ENCODE data around the gene MAP3K12. TPM values are rescaled to one million over a fixed set of nuclear protein-coding genes. Genes with fewer than 3 reads are reported as not detected.
A peak's percentile ranks its signal among the peaks of the same experiment; 100 is the strongest.

Gene MAP3K12
- total and polyA plus RNA-seq, 2 donors = 17.3 to 27.4 TPM

- no peak for DNase-seq (ENCODE audit: extremely low spot score)
- H3K4me3 ChIP-seq (ENCODE audit: low read depth, low read length) = no peak overlapping the region
- no peak overlapping the region for H3K27ac ChIP-seq (ENCODE audit: low read depth)
- no peaks in the 10 kb centered on the region for H3K4me1 ChIP-seq (ENCODE audit: insufficient read depth)
- no peaks in the 10 kb centered on the region for H3K36me3 ChIP-seq (ENCODE audit: insufficient read depth)
- 85% methylated on average over 10 of the region's 10 CpGs for WGBS
These were observed 5.8 kb upstream of the MAP3K12 start for GRCh38 chr12:53505086-53505485.

DNA sequence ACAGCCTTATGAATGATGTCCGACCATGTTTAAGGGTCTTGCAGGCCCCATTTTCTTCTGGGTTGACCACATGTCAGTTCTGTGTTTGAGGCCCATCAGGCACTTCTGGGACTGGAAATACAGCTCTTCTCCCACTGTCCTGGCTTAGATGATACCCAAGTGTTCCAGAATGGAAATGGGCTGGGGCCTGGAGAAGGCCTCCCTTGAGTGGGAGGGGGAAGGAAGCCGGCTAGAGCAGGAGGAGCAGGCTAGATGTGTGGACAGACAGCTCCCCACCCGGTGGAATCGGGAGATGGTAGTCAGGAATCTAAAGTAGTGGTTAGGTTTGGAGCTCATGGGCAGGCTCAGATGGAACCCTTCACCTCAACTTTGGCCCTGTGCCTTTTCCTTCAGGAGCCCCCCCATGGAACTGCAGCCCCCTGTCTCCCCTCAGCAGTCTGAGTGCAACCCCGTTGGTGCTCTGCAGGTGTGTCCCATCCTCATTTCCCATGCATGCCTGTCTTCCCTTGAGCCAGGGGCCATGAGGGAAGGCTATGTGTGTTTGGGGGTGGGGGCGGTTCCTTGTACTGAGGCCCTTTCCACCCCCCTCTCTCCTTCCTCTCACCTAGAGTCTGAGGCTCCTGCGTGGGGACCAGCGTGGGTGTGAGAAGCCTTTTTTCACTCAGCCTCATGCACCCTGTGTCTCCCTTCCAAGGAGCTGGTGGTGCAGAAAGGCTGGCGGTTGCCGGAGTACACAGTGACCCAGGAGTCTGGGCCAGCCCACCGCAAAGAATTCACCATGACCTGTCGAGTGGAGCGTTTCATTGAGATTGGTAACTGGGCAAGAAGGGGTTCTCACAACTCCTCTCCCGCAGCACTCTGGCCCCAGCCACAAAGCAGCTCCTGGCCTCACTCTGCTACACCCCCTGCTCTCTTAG is 5.0 kb upstream of the MAP3K12 start:
- Histone ChIP-seq H3K27ac (ENCODE audit: low read depth) (no peak overlapping the region), H3K4me3 (ENCODE audit: low read depth, low read length) (no peak overlapping the region), H3K4me1 (ENCODE audit: insufficient read depth) (no peaks in the 10 kb centered on the region), H3K36me3 (ENCODE audit: insufficient read depth) (no peaks in the 10 kb centered on the region)
- no peak for DNase-seq (ENCODE audit: extremely low spot score)
- WGBS = 78% methylated on average over 14 of the region's 14 CpGs

- DNase-seq (ENCODE audit: extremely low spot score) = no peak
- 85% methylated on average over 10 of the region's 10 CpGs for WGBS
These were observed 3.9 kb upstream of the MAP3K12 start for GRCh38 chr12:53502983-53503728.

DNA sequence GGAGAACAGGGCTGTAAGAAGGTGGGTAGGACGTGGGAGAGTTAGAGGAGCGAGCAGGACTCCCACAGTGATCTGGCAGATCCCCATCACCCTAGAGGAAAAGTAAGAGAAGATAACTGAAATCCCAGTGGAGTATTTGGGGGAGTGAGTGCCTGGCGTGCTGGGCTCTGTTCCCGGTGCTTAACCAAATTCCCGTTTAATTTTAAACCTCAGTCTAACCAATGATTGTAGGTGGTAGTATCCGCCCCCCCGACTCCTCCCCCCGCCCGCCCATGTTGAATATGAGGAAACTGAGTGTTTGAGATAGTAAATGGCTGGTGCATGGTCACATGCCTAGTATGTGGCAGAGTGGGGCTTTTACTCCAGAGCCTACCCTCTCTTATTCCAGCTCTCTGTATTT is 3.1 kb upstream of the MAP3K12 start:
- Histone ChIP-seq H3K27ac (ENCODE audit: low read depth) (no peak overlapping the region), H3K4me3 (ENCODE audit: low read depth, low read length) (no peak overlapping the region), H3K36me3 (ENCODE audit: insufficient read depth) (no peaks in the 10 kb centered on the region), H3K4me1 (ENCODE audit: insufficient read depth) (no peaks in the 10 kb centered on the region)
- no peak for DNase-seq (ENCODE audit: extremely low spot score)
- WGBS = 66% methylated on average over 9 of the region's 9 CpGs

More at GRCh38 chr12:53502983-53503728, 3.9 kb upstream of the MAP3K12 start:
- Histone ChIP-seq H3K4me1 (ENCODE audit: insufficient read depth) (no peaks in the 10 kb centered on the region), H3K36me3 (ENCODE audit: insufficient read depth) (no peaks in the 10 kb centered on the region), H3K4me3 (ENCODE audit: low read depth, low read length) (no peak overlapping the region), H3K27ac (ENCODE audit: low read depth) (no peak overlapping the region)

GRCh38 chr12:53501615-53502181 is 2.4 kb upstream of the MAP3K12 start:
- H3K27ac ChIP-seq (ENCODE audit: low read depth) = no peak overlapping the region
- no peaks in the 10 kb centered on the region for H3K4me1 ChIP-seq (ENCODE audit: insufficient read depth)
- no peak for DNase-seq (ENCODE audit: extremely low spot score)
- 71% methylated on average over 10 of the region's 10 CpGs for WGBS
- H3K4me3 ChIP-seq (ENCODE audit: low read depth, low read length) = peak overlapping the region; percentile 44
- H3K36me3 ChIP-seq (ENCODE audit: insufficient read depth) = no peaks in the 10 kb centered on the region

- under 1% methylated on average over 74 of the region's 74 CpGs for WGBS
- peak; percentile 100 for DNase-seq (ENCODE audit: extremely low spot score)
- no peaks in the 10 kb centered on the region for H3K36me3 ChIP-seq (ENCODE audit: insufficient read depth)
- peak within 1 kb of the TSS; percentile 96 for H3K27ac ChIP-seq (ENCODE audit: low read depth)
- H3K4me1 ChIP-seq (ENCODE audit: insufficient read depth) = no peaks in the 10 kb centered on the region
- peak within 1 kb of the TSS; percentile 54 for H3K4me3 ChIP-seq (ENCODE audit: low read depth, low read length)
These were observed 1.7 kb upstream of the MAP3K12 start, which contains the start of gene TARBP2 for GRCh38 chr12:53500776-53501614. TSS of gene TARBP2 (plus strand) at chr12:53501283. CDS start at chr12:53501409, 126 bp downstream.

DNA sequence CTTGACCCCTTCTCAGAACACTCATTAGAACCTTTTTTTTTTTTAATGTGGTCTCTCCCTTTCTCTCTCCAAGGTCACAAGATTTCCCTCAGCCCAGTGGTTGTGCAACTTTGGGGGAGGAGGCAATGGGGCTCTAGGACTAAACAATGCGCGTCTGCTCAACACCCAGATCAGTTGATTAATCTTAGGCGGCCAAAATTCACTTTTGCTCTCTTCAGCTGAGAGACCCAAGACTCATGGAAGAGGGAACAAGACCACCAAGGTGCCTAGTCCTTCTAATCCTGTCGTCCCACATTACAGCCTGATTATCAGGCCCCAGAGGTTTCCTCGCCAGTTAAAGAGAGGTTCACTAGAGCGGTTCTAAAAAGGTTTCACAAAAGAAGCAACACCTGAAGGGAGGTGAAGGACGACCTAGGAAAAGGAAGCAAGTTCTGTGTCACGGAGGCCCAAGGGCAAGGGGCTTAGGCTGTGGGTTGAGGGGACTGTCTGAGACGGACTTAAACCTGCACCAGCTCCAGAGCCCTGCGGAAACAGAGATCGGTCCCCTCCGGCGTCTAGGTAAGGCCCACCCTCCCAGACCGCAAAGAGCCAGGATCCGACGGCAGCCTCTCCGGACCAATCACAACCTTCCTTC is 1.0 kb upstream of the MAP3K12 start:
- WGBS = 3% methylated on average over 17 of the region's 17 CpGs
- Histone ChIP-seq H3K36me3 (ENCODE audit: insufficient read depth) (no peaks in the 10 kb centered on the region), H3K27ac (ENCODE audit: low read depth) (peak overlapping the region; percentile 94), H3K4me1 (ENCODE audit: insufficient read depth) (no peaks in the 10 kb centered on the region), H3K4me3 (ENCODE audit: low read depth, low read length) (peak overlapping the region; percentile 54)
- DNase-seq (ENCODE audit: extremely low spot score) = no peak

DNA sequence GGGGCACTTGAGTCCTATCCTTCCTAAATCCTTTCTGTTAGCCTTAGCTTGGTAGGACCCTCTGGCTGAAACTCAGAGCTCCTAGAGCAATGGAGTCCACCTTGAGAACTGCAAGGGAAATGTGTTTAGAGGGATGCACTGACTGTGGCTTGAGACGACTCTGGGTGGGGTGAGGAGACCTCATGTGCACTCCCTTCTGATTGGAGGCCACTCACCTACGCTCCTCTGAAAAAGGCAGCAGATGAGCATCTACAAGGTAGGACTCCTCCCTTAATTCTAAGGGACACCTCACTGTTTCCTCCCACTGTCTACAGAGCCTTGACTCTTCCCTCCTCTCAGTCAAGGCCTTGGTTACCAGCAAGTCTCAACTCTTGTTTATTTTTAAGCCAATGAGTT is 1.0 kb downstream of the MAP3K12 start:
- DNase-seq (ENCODE audit: extremely low spot score) = no peak
- H3K4me1 ChIP-seq (ENCODE audit: insufficient read depth) = no peaks in the 10 kb centered on the region
- no peaks in the 10 kb centered on the region for H3K36me3 ChIP-seq (ENCODE audit: insufficient read depth)
- no peak overlapping the region for H3K27ac ChIP-seq (ENCODE audit: low read depth)
- H3K4me3 ChIP-seq (ENCODE audit: low read depth, low read length) = no peak overlapping the region
- 74% methylated on average over 2 of the region's 2 CpGs for WGBS

DNA sequence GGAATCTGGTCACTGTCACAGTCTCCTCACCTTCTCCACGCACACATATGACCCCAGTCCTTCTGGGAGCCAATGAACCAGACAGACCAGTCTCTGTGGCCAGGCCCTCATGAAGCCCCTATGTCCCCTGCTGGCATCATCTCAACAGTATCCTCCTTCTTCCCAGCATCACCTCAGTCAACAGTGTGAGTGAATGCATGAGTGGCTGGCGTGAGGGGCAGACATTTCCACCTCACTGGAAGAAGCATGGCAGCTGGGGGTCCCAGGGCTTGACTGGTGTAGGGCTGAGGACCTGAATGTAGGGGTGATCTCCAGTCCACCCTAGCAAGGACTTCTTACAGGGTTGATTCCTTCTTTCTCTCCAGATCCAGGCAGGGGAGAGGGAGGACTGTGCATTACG is 1.8 kb downstream of the MAP3K12 start:
- no peak for DNase-seq (ENCODE audit: extremely low spot score)
- Histone ChIP-seq H3K27ac (ENCODE audit: low read depth) (no peak overlapping the region), H3K36me3 (ENCODE audit: insufficient read depth) (no peaks in the 10 kb centered on the region), H3K4me3 (ENCODE audit: low read depth, low read length) (no peak overlapping the region), H3K4me1 (ENCODE audit: insufficient read depth) (no peaks in the 10 kb centered on the region)
- WGBS = 91% methylated on average over 3 of the region's 3 CpGs

GRCh38 chr12:53496752-53497032 is 2.6 kb downstream of the MAP3K12 start:
- Histone ChIP-seq H3K4me3 (ENCODE audit: low read depth, low read length) (no peak overlapping the region), H3K4me1 (ENCODE audit: insufficient read depth) (no peaks in the 10 kb centered on the region), H3K36me3 (ENCODE audit: insufficient read depth) (no peaks in the 10 kb centered on the region), H3K27ac (ENCODE audit: low read depth) (peak overlapping the region; percentile 41)
- DNase-seq (ENCODE audit: extremely low spot score) = no peak
- 73% methylated on average over 1 of the region's 1 CpG for WGBS

DNA sequence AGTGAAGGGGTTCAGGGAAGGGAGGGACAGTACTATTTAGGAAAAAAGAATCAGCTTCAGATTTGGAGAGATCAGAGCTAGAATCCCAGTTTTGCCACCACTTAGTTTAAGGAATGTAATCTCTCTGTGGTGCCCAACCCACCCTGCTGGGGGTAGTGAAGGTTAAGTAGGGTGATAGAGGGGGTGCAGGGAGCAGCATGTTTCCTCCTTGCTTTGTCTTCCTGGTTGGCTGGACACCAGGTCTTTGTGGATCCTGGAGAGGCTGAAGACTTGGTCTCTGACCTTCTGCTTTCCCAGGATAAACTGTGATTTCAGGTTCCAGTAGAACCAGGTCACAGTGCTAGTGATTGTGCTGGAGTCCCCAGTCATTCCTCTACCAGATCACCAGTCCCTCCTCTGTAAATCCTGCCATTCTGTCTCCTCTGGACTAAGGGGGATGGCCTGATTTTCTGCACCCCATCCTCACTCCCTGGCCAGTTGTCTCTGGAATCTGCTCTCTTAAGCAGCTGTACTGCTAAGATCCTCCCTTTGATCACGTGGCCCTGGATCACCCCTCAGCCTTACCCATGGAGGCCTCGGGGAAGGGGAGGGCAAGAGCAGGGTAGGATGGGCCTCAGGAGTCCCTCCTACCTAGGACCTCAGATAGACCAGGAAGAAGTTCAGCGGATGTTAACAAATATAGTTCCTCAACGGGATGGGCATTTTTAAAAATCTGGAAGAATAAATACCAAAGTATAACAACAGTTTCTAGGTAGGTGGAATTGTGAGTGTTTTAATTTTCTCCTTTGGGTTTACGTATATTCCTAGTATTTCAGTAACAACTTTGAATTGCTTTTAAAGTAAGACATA is 3.1 kb downstream of the MAP3K12 start:
- no peak overlapping the region for H3K4me3 ChIP-seq (ENCODE audit: low read depth, low read length)
- no peak overlapping the region for H3K27ac ChIP-seq (ENCODE audit: low read depth)
- H3K36me3 ChIP-seq (ENCODE audit: insufficient read depth) = no peaks in the 10 kb centered on the region
- WGBS = 30% methylated on average over 5 of the region's 5 CpGs
- no peak for DNase-seq (ENCODE audit: extremely low spot score)
- no peaks in the 10 kb centered on the region for H3K4me1 ChIP-seq (ENCODE audit: insufficient read depth)
